A549 treated with dexamethasone at 1 μM for 4 hours (cell line): ENCODE results near the gene DBF4B. TPM values are rescaled to one million over a fixed set of nuclear protein-coding genes. Genes with fewer than 3 reads are reported as not detected.

ENCODE experiments used
- total RNA-seq: library from RNA; stranded (reverse); fragments of 200-300 nt; extraction: Qiagen RNA extraction; gene quantifications from 5 replicates; pipeline ENCODE4 v1.2.3, GENCODE V29; 2022

Gene DBF4B, protein sequence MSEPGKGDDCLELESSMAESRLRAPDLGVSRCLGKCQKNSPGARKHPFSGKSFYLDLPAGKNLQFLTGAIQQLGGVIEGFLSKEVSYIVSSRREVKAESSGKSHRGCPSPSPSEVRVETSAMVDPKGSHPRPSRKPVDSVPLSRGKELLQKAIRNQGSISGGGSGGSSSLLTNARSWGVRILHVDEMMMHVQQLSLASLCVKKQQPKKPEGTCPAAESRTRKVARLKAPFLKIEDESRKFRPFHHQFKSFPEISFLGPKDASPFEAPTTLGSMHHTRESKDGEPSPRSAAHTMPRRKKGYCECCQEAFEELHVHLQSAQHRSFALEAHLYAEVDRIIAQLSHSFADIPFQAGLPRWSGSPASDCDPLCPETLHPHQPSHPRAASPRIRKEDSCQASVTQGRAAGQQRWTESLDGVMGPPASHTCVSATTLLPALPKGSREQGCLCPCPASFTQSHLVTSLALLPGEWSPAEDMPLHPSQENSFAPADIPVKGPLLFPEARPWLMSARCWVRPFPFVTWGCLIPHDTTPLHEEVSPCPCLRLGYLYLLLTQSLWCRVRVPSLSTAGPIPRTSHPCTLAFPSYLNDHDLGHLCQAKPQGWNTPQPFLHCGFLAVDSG
- total RNA-seq: 17.9 to 24.5 TPM (median 23.0 TPM) in 5 replicates

GRCh38 chr17:44708401-44709263 lies at the start of gene DBF4B:
DBF4B (plus strand) TSS chr17:44708665; CDS start chr17:44708821, 156 bp downstream.

DNA sequence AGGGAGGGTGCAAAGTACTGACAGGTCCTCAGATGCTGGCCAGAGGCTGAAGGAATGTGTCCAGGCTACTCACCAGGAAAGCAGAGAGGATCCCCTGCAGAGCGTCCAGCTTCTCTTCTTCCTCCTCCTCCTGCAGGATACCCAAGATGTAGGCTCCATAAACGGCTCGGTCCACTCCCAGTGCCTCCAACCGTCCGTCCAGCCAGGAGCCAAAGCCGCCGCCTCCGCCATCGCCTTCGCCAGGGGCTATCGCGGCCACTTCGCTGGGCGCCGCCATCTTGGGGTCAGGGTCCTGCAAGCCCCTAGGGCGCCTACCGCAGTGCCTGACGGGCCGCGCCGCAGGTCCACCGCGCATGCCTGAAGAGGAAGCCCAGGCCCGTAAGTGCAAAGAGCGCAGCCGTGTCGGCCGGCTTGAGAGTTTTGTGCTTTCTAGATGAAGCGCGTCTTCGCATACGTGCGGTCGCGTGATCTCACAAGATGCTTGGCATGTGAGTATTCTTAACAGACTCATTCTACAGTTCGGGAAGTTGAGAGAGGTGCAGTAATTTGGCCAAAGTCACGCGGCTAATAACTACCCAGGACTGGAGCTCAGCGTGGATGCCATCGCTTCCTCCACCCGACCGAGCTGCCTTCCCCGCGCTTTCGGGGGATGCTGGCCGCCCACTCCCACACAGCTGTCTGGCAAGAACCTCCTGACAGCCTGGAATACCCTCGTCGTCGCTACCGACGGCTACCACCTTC lies 18.8 kb upstream of the DBF4B start, which contains the start of gene CCDC43:
Gene CCDC43 (minus strand): TSS at position 300 of the 741 bp plus-strand sequence. CDS start 23 bp downstream, at position 277.

GRCh38 chr17:44758414-44759085 lies 50.1 kb downstream of the DBF4B start, which contains the start of gene ADAM11:
ADAM11 (plus strand) TSS chr17:44758988; CDS start chr17:44759200, 212 bp downstream.

Other genes with a start within 250 kb of the DBF4B start
- 17.4 to 26.7 TPM (median 23.4 TPM) in 5 replicates for gene GPATCH8, start 205.3 kb upstream of the DBF4B start, total RNA-seq
- gene FZD2, start 151.2 kb upstream of the DBF4B start, total RNA-seq: 19.8 to 30.4 TPM (median 27.7 TPM) in 5 replicates
- 1.7 to 3.8 TPM (median 2.8 TPM) in 5 replicates for gene MEIOC, start 52.2 kb upstream of the DBF4B start, total RNA-seq
- 31.1 to 35.8 TPM (median 33.1 TPM) in 5 replicates for gene CCDC43, start 18.9 kb upstream of the DBF4B start, total RNA-seq
- 1.2 to 2.2 TPM (median 1.9 TPM) in 5 replicates for gene ADAM11, start 50.3 kb downstream of the DBF4B start, total RNA-seq
- gene GJC1, start 121.6 kb downstream of the DBF4B start, total RNA-seq: 24.4 to 34.2 TPM (median 32.2 TPM) in 5 replicates
- not detected in 5 replicates for gene HIGD1B, start 139.2 kb downstream of the DBF4B start, total RNA-seq
- gene EFTUD2, start 190.8 kb downstream of the DBF4B start, total RNA-seq: 142 to 168 TPM (median 157 TPM) in 5 replicates
- 0.37 to 0.66 TPM (median 0.61 TPM) in 5 replicates for gene GFAP, start 206.8 kb downstream of the DBF4B start, total RNA-seq
- gene KIF18B, start 239.1 kb downstream of the DBF4B start, total RNA-seq: 23.4 to 41.8 TPM (median 41.7 TPM) in 5 replicates